WTC11 (cell line): ENCODE measurements around the gene LRIF1. TPM values are rescaled to one million over a fixed set of nuclear protein-coding genes. Genes with fewer than 3 reads are reported as not detected.

Experiments used
- ATAC-seq: fragments of 200-7000 bp; cut with Tn5 transposase; 2 replicates; pipeline ENCODE4 v1.10.0; 2021; ENCODE audit warnings: mild to moderate bottlenecking, moderate library complexity
- CTCF ChIA-PET: fragments of 300-600 bp; sonication (Branson Sonifier 250); formaldehyde crosslinking; loops from one replicate; lab custom pipeline; 2021; ENCODE audit warnings: antibody characterized with exemption; lab: Charles Lee
- POLR2A ChIA-PET: fragments of 350-600 bp; sonication (Branson Sonifier 250); formaldehyde crosslinking; loops from one replicate; lab custom pipeline; 2021; ENCODE audit warnings: antibody characterized with exemption; lab: Charles Lee
- DNase-seq: peaks from one replicate; pipeline ENCODE4 v3.0.0; 2021; ENCODE audit warnings: low spot score
- H3K27ac Mint-ChIP-seq: 2 replicates; pipeline ENCODE4 v1.8.0; 2021; ENCODE audit warnings: mixed read lengths
- H3K27me3 Mint-ChIP-seq: 2 replicates; pipeline ENCODE4 v1.8.0; 2021; ENCODE audit warnings: low read depth, mild to moderate bottlenecking, moderate library complexity, mixed read lengths
- H3K36me3 Mint-ChIP-seq: 2 replicates; pipeline ENCODE4 v1.8.0; 2021; ENCODE audit warnings: mixed read lengths
- H3K4me1 Mint-ChIP-seq: 2 replicates; pipeline ENCODE4 v1.8.0; 2022; ENCODE audit warnings: mixed read lengths
- H3K4me3 Mint-ChIP-seq: 2 replicates; pipeline ENCODE4 v1.8.0; 2021; ENCODE audit warnings: mild to moderate bottlenecking, moderate library complexity, mixed read lengths
- H3K9me3 Mint-ChIP-seq: 2 replicates; pipeline ENCODE4 v1.8.0; 2021; ENCODE audit warnings: mixed read lengths
- ATF3 ChIP-seq: sonication (generic); formaldehyde crosslinking; conservative IDR thresholded peaks from 2 replicates; pipeline ENCODE4 v1.8.1; 2022; ENCODE audit warnings: mild to moderate bottlenecking, missing genetic modification reagents
- ATF6 ChIP-seq: sonication (generic); formaldehyde crosslinking; IDR thresholded peaks from 2 replicates; pipeline ENCODE4 v1.8.1; 2023; ENCODE audit warnings: mild to moderate bottlenecking, missing genetic modification reagents
- CTCF ChIP-seq: fragments of 200-600 bp; IDR thresholded peaks from 2 replicates; pipeline ENCODE4 v1.8.0; 2022; ENCODE audit warnings: antibody characterized with exemption
- EMX1 ChIP-seq: fragments of 250-450 bp; sonication (Bioruptor Pico); IDR thresholded peaks from 2 replicates; pipeline ENCODE4 v1.8.0; 2021; ENCODE audit warnings: mild to moderate bottlenecking
- FOXK1 ChIP-seq: sonication (generic); formaldehyde crosslinking; IDR thresholded peaks from 2 replicates; pipeline ENCODE4 v1.8.0; 2022; ENCODE audit warnings: mild to moderate bottlenecking, moderate library complexity, missing genetic modification reagents
- FOXP1 ChIP-seq: sonication (generic); formaldehyde crosslinking; IDR thresholded peaks from 2 replicates; pipeline ENCODE4 v1.8.0; 2022; ENCODE audit warnings: missing genetic modification reagents, mild to moderate bottlenecking, moderate library complexity, borderline replicate concordance
- FOXP4 ChIP-seq: sonication (generic); formaldehyde crosslinking; IDR thresholded peaks from 2 replicates; pipeline ENCODE4 v1.8.0; 2022; ENCODE audit warnings: mild to moderate bottlenecking, missing genetic modification reagents
- GRHL2 ChIP-seq: fragments of 250-450 bp; sonication (Bioruptor Pico); IDR thresholded peaks from 2 replicates; pipeline ENCODE4 v1.8.0; 2022; ENCODE audit warnings: mild to moderate bottlenecking, moderate library complexity; ENCODE audit not compliant: insufficient replicate concordance, severe bottlenecking
- GTF2I ChIP-seq: fragments of 250-450 bp; sonication (Bioruptor Pico); conservative IDR thresholded peaks from 2 replicates; pipeline ENCODE4 v1.4.0; 2021; ENCODE audit warnings: mild to moderate bottlenecking
- MLX ChIP-seq: sonication (generic); formaldehyde crosslinking; IDR thresholded peaks from 2 replicates; pipeline ENCODE4 v1.8.1; 2023; ENCODE audit warnings: mild to moderate bottlenecking, missing genetic modification reagents, moderate library complexity
- MXD4 ChIP-seq: fragments of 250-450 bp; sonication (Bioruptor Pico); IDR thresholded peaks from 2 replicates; pipeline ENCODE4 v1.8.0; 2021; ENCODE audit warnings: mild to moderate bottlenecking, moderate library complexity, borderline replicate concordance
- MYBL2 ChIP-seq: sonication (generic); formaldehyde crosslinking; IDR thresholded peaks from 2 replicates; pipeline ENCODE4 v1.8.1; 2023; ENCODE audit warnings: mild to moderate bottlenecking, moderate library complexity, missing genetic modification reagents
- NFE2L1 ChIP-seq: sonication (generic); formaldehyde crosslinking; IDR thresholded peaks from 2 replicates; pipeline ENCODE4 v1.8.1; 2023; ENCODE audit warnings: missing genetic modification reagents
- SMAD3 ChIP-seq: sonication (generic); formaldehyde crosslinking; IDR thresholded peaks from 2 replicates; pipeline ENCODE4 v1.8.0; 2022; ENCODE audit warnings: missing genetic modification reagents, mild to moderate bottlenecking, borderline replicate concordance
- TCF7 ChIP-seq: sonication (generic); formaldehyde crosslinking; IDR thresholded peaks from 2 replicates; pipeline ENCODE4 v1.8.0; 2022; ENCODE audit warnings: mild to moderate bottlenecking, low read depth, missing genetic modification reagents, moderate library complexity
- TP53 ChIP-seq: sonication (generic); formaldehyde crosslinking; IDR thresholded peaks from 2 replicates; pipeline ENCODE4 v1.8.1; 2023; ENCODE audit warnings: mild to moderate bottlenecking, missing genetic modification reagents
- ZNF138 ChIP-seq: sonication (generic); formaldehyde crosslinking; conservative IDR thresholded peaks from 2 replicates; pipeline ENCODE4 v1.8.1; 2022; ENCODE audit warnings: mild to moderate bottlenecking, moderate library complexity, missing genetic modification reagents
- ZNF425 ChIP-seq: fragments of 250-450 bp; sonication (Bioruptor Pico); conservative IDR thresholded peaks from 2 replicates; pipeline ENCODE4 v1.9.0; 2021; ENCODE audit warnings: mild to moderate bottlenecking
- total RNA-seq: library from RNA; stranded (reverse); gene quantifications from 3 replicates; pipeline ENCODE4 v1.2.3, GENCODE V29; 2021
- TF ChIP-seq, protein P1 (sequence below): sonication (generic); formaldehyde crosslinking; IDR thresholded peaks from 2 replicates; pipeline ENCODE4 v1.8.1; 2022; ENCODE audit warnings: low read depth, missing genetic modification reagents, borderline replicate concordance
- TF ChIP-seq, protein P2 (sequence below): sonication (generic); formaldehyde crosslinking; IDR thresholded peaks from 2 replicates; pipeline ENCODE4 v1.8.1; 2023; ENCODE audit warnings: mild to moderate bottlenecking, missing genetic modification reagents, borderline replicate concordance

Gene LRIF1
- total RNA-seq, 1 experiment from 2014 or later, result 17.2 TPM

DNA sequence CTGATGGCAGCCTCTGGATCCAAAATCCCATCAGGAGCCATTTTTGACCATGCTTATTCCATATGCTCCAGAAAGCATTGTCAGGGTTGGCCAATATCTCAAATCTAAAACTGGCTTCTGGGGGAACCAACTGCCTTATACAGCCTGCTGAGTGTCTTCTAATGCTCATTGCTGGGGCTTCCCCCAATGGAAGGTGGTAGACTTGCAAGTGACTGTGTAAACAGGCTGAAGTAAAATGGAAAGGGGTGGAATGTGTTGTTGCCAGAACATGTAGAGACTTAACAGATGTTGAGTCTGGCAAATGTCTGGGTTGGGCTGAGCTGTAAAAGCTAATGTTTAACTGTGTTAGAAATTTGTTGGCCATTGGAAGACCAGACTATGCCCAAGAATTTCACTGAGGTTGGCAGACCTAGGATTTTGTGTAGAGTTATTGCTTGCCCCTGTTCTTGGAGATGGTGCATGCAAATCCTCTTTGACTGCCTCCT lies 22.7 kb upstream of the LRIF1 start:
- no peak overlapping the region for H3K4me3 Mint-ChIP-seq
- TF ChIP-seq FOXK1 (CRISPR knock-in tag), result no peak
- no peak for TF ChIP-seq TP53 (CRISPR knock-in tag)
- no peak for TF ChIP-seq GTF2I (CRISPR knock-in tag)
- no peak for TF ChIP-seq CTCF
- no peak for TF ChIP-seq FOXP4 (CRISPR knock-in tag)
- TF ChIP-seq, protein P1, sequence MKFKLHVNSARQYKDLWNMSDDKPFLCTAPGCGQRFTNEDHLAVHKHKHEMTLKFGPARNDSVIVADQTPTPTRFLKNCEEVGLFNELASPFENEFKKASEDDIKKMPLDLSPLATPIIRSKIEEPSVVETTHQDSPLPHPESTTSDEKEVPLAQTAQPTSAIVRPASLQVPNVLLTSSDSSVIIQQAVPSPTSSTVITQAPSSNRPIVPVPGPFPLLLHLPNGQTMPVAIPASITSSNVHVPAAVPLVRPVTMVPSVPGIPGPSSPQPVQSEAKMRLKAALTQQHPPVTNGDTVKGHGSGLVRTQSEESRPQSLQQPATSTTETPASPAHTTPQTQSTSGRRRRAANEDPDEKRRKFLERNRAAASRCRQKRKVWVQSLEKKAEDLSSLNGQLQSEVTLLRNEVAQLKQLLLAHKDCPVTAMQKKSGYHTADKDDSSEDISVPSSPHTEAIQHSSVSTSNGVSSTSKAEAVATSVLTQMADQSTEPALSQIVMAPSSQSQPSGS (CRISPR knock-in tag), result no peak
- TF ChIP-seq GRHL2, result no peak
- no peak for TF ChIP-seq ATF6 (CRISPR knock-in tag)
- TF ChIP-seq MLX, result no peak
- no peak for TF ChIP-seq TCF7
- no peak for TF ChIP-seq MXD4
- TF ChIP-seq ZNF138 (CRISPR knock-in tag), result no peak
- TF ChIP-seq, protein P2, sequence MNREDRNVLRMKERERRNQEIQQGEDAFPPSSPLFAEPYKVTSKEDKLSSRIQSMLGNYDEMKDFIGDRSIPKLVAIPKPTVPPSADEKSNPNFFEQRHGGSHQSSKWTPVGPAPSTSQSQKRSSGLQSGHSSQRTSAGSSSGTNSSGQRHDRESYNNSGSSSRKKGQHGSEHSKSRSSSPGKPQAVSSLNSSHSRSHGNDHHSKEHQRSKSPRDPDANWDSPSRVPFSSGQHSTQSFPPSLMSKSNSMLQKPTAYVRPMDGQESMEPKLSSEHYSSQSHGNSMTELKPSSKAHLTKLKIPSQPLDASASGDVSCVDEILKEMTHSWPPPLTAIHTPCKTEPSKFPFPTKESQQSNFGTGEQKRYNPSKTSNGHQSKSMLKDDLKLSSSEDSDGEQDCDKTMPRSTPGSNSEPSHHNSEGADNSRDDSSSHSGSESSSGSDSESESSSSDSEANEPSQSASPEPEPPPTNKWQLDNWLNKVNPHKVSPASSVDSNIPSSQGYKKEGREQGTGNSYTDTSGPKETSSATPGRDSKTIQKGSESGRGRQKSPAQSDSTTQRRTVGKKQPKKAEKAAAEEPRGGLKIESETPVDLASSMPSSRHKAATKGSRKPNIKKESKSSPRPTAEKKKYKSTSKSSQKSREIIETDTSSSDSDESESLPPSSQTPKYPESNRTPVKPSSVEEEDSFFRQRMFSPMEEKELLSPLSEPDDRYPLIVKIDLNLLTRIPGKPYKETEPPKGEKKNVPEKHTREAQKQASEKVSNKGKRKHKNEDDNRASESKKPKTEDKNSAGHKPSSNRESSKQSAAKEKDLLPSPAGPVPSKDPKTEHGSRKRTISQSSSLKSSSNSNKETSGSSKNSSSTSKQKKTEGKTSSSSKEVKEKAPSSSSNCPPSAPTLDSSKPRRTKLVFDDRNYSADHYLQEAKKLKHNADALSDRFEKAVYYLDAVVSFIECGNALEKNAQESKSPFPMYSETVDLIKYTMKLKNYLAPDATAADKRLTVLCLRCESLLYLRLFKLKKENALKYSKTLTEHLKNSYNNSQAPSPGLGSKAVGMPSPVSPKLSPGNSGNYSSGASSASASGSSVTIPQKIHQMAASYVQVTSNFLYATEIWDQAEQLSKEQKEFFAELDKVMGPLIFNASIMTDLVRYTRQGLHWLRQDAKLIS (CRISPR knock-in tag), result no peak
- TF ChIP-seq ZNF425, result no peak
- TF ChIP-seq NFE2L1 (CRISPR knock-in tag), result no peak
- no peak for TF ChIP-seq MYBL2 (CRISPR knock-in tag)
- no peak for TF ChIP-seq SMAD3 (CRISPR knock-in tag)
- no peak for TF ChIP-seq ATF3
- no peak for TF ChIP-seq EMX1
- no peak for TF ChIP-seq FOXP1 (CRISPR knock-in tag)
- TF ChIP-seq, all 79 proteins: peak for 0
- Mint-ChIP-seq H3K27me3 (peaks cover 14% of the 10 kb centered on the region), H3K9me3 (peaks cover 12% of the 10 kb centered on the region), H3K27ac (no peak overlapping the region), H3K36me3 (no peaks in the 10 kb centered on the region), H3K4me1 (peaks cover 5% of the 10 kb centered on the region)
- DNase-seq (no peak), ATAC-seq (no peak)
- ChIA-PET CTCF (no interaction called here), POLR2A (no interaction called here)
